ENCODE measurements around the gene MMP10.

MMP10 gene

GRCh38 chr11:102793677-102794290 lies 13.4 kb upstream of the MMP10 start:
- Histone ChIP-seq H3K36me3 (ENCODE audit: control insufficient read depth in 2 of 2, insufficient read depth in 1 of 2, low read length in 2 of 2) (no peaks in the 10 kb centered on the region), H3K9me3 (ENCODE audit: control insufficient read depth, insufficient read depth, low read depth, low read length) (no peaks in the 10 kb centered on the region), H3K4me3 (ENCODE audit: low read depth, low read length) (no peak overlapping the region), H3K4me1 (ENCODE audit: control insufficient read depth, insufficient read depth, low read length) (no peaks in the 10 kb centered on the region), H3K27ac (ENCODE audit: extremely low read depth, low read depth, low read length) (no peak overlapping the region)
- TF ChIP-seq KLF1 (tag by site-specific recombination; IDR thresholded peaks at IDR 0.05) (peak; percentile 32; the same call in 1 of the 2 replicates), HOXA7 (CRISPR knock-in tag; IDR thresholded peaks at IDR 0.05; ENCODE audit: borderline replicate concordance) (no peak)
- CTCF ChIA-PET: no interaction called here
- POLR2A ChIA-PET: no interaction called here

GRCh38 chr11:102792604-102793003 lies 12.2 kb upstream of the MMP10 start:
- ChIA-PET POLR2A (no interaction called here), CTCF (interaction anchor here (0.6 to 2.6 kb wide), 5 partner anchors 19 to 296 kb away, joined by 3 to 11 read pairs (median 3); no protein-coding TSS in a partner anchor)
- Histone ChIP-seq H3K9me3 (ENCODE audit: control insufficient read depth, insufficient read depth, low read depth, low read length) (no peaks in the 10 kb centered on the region), H3K36me3 (ENCODE audit: control insufficient read depth in 2 of 2, insufficient read depth in 1 of 2, low read length in 2 of 2) (no peaks in the 10 kb centered on the region), H3K4me3 (ENCODE audit: low read depth, low read length) (no peak overlapping the region), H3K4me1 (ENCODE audit: control insufficient read depth, insufficient read depth, low read length) (no peaks in the 10 kb centered on the region), H3K27ac (ENCODE audit: extremely low read depth, low read depth, low read length) (no peak overlapping the region)
- TF ChIP-seq ZNF624 (tag by site-specific recombination; IDR thresholded peaks at IDR 0.05) (no peak), PRDM6 (tag by site-specific recombination; IDR thresholded peaks at IDR 0.05) (no peak), HOXD13 (CRISPR knock-in tag; IDR thresholded peaks at IDR 0.05; ENCODE audit: borderline replicate concordance) (no peak), ZNF362 (tag by site-specific recombination; IDR thresholded peaks at IDR 0.05) (no peak), SETDB1 (IDR thresholded peaks at IDR 0.05; ENCODE audit: insufficient read length, low read length) (no peak), ZNF837 (tag by site-specific recombination; IDR thresholded peaks at IDR 0.05) (no peak), ZNF239 (tag by site-specific recombination; IDR thresholded peaks at IDR 0.05) (no peak)

DNA sequence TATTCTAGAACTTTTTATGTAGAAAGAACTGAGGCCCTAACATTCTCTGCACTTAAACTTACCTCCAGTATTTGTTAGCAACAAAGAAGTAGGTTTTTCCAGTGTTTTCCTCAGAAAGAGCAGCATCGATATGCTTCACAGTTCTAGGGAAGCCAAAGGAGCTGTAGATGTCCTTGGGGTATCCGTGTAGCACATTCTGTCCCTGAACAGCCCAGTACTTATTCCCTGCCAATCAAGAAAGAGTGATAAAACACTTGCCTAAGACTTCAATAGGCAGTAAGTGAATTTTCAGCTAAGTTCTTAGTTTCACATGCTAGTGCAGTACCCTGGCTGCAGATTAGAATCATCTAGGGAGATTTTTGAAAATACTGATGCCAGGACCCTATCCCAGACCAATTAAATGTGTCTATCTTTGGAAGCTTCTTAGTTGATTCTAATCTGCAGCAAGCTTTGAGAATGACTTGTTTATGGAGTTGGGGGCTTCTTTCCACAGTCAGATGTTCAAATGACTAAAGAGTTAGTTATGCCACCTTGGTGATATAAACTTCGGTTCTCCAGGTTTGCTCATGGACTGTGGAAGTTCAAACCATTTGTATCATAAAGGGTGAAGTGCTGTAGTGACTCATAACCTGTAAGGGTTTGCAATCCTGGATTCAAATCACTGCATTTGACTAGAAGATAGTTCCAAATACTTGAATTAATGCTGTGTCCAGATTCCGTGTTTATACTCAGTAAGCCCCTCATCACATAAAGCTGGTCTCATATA lies 11.0 kb upstream of the MMP10 start:
- Histone ChIP-seq H3K4me1 (ENCODE audit: control insufficient read depth, insufficient read depth, low read length) (no peaks in the 10 kb centered on the region), H3K36me3 (ENCODE audit: control insufficient read depth in 2 of 2, insufficient read depth in 1 of 2, low read length in 2 of 2) (no peaks in the 10 kb centered on the region), H3K27ac (ENCODE audit: extremely low read depth, low read depth, low read length) (no peak overlapping the region), H3K9me3 (ENCODE audit: control insufficient read depth, insufficient read depth, low read depth, low read length) (no peaks in the 10 kb centered on the region), H3K4me3 (ENCODE audit: low read depth, low read length) (no peak overlapping the region)
- ChIA-PET POLR2A (no interaction called here), CTCF (interaction anchor here (0.7 to 2.6 kb wide), 6 partner anchors 8 to 492 kb away, joined by 3 to 11 read pairs (median 3); partner anchors contain the start of gene MMP10)
- TF ChIP-seq, protein P1, sequence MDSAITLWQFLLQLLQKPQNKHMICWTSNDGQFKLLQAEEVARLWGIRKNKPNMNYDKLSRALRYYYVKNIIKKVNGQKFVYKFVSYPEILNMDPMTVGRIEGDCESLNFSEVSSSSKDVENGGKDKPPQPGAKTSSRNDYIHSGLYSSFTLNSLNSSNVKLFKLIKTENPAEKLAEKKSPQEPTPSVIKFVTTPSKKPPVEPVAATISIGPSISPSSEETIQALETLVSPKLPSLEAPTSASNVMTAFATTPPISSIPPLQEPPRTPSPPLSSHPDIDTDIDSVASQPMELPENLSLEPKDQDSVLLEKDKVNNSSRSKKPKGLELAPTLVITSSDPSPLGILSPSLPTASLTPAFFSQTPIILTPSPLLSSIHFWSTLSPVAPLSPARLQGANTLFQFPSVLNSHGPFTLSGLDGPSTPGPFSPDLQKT (IDR thresholded peaks at IDR 0.05; ENCODE audit: borderline replicate concordance, low read depth, low read length): no peak
- TF ChIP-seq YY2 (tag by site-specific recombination; IDR thresholded peaks at IDR 0.05) (no peak), ZNF626 (tag by site-specific recombination; IDR thresholded peaks at IDR 0.05) (no peak)
